H9 (cell line): ENCODE data around the gene AKR1C2. TPM values are rescaled to one million over a fixed set of nuclear protein-coding genes. Genes with fewer than 3 reads are reported as not detected.

Source experiments
- DNase-seq: peaks from one replicate; pipeline ENCODE4 v3.0.0-alpha.2; 2017
- H2AFZ ChIP-seq: one replicate; pipeline ENCODE4 v1.6.1; 2013; ENCODE audit warnings: mild to moderate bottlenecking, low read length, control low read depth, moderate library complexity
- H2AK5ac ChIP-seq: 2 replicates; pipeline ENCODE4 v1.6.1; 2013; ENCODE audit warnings: low read length, control low read depth, mixed read lengths; ENCODE audit not compliant: insufficient read length
- H2BK120ac ChIP-seq: one replicate; pipeline ENCODE4 v1.6.1; 2013; ENCODE audit warnings: low read depth, mild to moderate bottlenecking, low read length, control low read depth, inconsistent platforms; ENCODE audit not compliant: poor library complexity, severe bottlenecking
- H2BK12ac ChIP-seq: 2 replicates; pipeline ENCODE4 v1.6.1; 2013; ENCODE audit warnings: low read length, control low read depth, mixed read lengths, low read depth; ENCODE audit not compliant: insufficient read length
- H2BK15ac ChIP-seq: 2 replicates; pipeline ENCODE4 v1.6.1; 2013; ENCODE audit warnings: low read depth, low read length, control low read depth
- H2BK20ac ChIP-seq: one replicate; pipeline ENCODE4 v1.6.1; 2013; ENCODE audit warnings: low read depth, mild to moderate bottlenecking, low read length, control low read depth, inconsistent platforms; ENCODE audit not compliant: poor library complexity, severe bottlenecking
- H2BK5ac ChIP-seq: 2 replicates; pipeline ENCODE4 v1.6.1; 2013; ENCODE audit warnings: low read length, control low read depth, mixed read lengths; ENCODE audit not compliant: insufficient read length
- H3K14ac ChIP-seq: 2 replicates; pipeline ENCODE4 v1.6.1; 2013; ENCODE audit warnings: low read length, control low read depth; ENCODE audit not compliant: insufficient read depth
- H3K18ac ChIP-seq: 2 replicates; pipeline ENCODE4 v1.6.1; 2013; ENCODE audit warnings: low read depth, mild to moderate bottlenecking, mixed read lengths, low read length, control low read depth; ENCODE audit not compliant: insufficient read length
- H3K23ac ChIP-seq: 2 replicates; pipeline ENCODE4 v1.6.1; 2013; ENCODE audit warnings: low read length, control low read depth, mixed read lengths, low read depth; ENCODE audit not compliant: insufficient read length
- H3K23me2 ChIP-seq: 2 replicates; pipeline ENCODE4 v1.6.1; 2013; ENCODE audit warnings: low read depth, mild to moderate bottlenecking, mixed read lengths, low read length, control low read depth; ENCODE audit not compliant: insufficient read length, poor library complexity, severe bottlenecking
- H3K27ac ChIP-seq: 2 replicates; pipeline ENCODE4 v1.5.1; 2013; ENCODE audit warnings: low read length, control low read depth, mixed read lengths, low read depth; ENCODE audit not compliant: insufficient read length
- H3K27me3 ChIP-seq: 2 replicates; pipeline ENCODE4 v1.6.1; 2013; ENCODE audit warnings: low read length, control low read depth, inconsistent platforms; ENCODE audit not compliant: insufficient read depth
- H3K4ac ChIP-seq: 2 replicates; pipeline ENCODE4 v1.6.1; 2013; ENCODE audit warnings: low read depth, mild to moderate bottlenecking, control low read depth, inconsistent platforms, low read length, moderate library complexity
- H3K4me1 ChIP-seq: 2 replicates; pipeline ENCODE4 v1.6.1; 2013; ENCODE audit warnings: low read length, control low read depth, inconsistent platforms; ENCODE audit not compliant: insufficient read depth
- H3K4me2 ChIP-seq: 2 replicates; pipeline ENCODE4 v1.6.1; 2013; ENCODE audit warnings: low read length, control low read depth, mixed read lengths; ENCODE audit not compliant: insufficient read length, insufficient read depth
- H3K56ac ChIP-seq: 2 replicates; pipeline ENCODE4 v1.6.1; 2013; ENCODE audit warnings: low read depth, mild to moderate bottlenecking, mixed read lengths, low read length, control low read depth; ENCODE audit not compliant: insufficient read length
- H3K79me1 ChIP-seq: 2 replicates; pipeline ENCODE4 v1.6.1; 2013; ENCODE audit warnings: low read depth, mild to moderate bottlenecking, moderate library complexity, low read length, control low read depth, inconsistent platforms; ENCODE audit not compliant: insufficient read depth, poor library complexity, severe bottlenecking
- H3K79me2 ChIP-seq: 2 replicates; pipeline ENCODE4 v1.6.1; 2013; ENCODE audit warnings: low read length, control low read depth, inconsistent platforms; ENCODE audit not compliant: insufficient read depth
- H3K9ac ChIP-seq: 2 replicates; pipeline ENCODE4 v1.6.1; 2013; ENCODE audit warnings: low read length, control low read depth, mixed read lengths; ENCODE audit not compliant: insufficient read length; ENCODE audit errors: extremely low read depth
- H3K9me3 ChIP-seq: one replicate; pipeline ENCODE4 v1.6.1; 2013; ENCODE audit warnings: low read depth, low read length, inconsistent platforms; ENCODE audit not compliant: control insufficient read depth
- H3T11ph ChIP-seq: one replicate; pipeline ENCODE4 v1.6.1; 2013; ENCODE audit warnings: mild to moderate bottlenecking, low read length, control low read depth, inconsistent platforms
- H4K20me1 ChIP-seq: one replicate; pipeline ENCODE4 v1.6.1; 2013; ENCODE audit not compliant: control insufficient read depth, insufficient read length, insufficient read depth
- H4K5ac ChIP-seq: 2 replicates; pipeline ENCODE4 v1.6.1; 2013; ENCODE audit warnings: low read depth, mild to moderate bottlenecking, mixed read lengths, low read length, control low read depth; ENCODE audit not compliant: insufficient read length
- H4K8ac ChIP-seq: replicated peaks from 2 replicates; pipeline ENCODE4 v1.6.1; 2013; ENCODE audit warnings: low read length, control low read depth, mixed read lengths, low read depth; ENCODE audit not compliant: insufficient read length
- H4K91ac ChIP-seq: 2 replicates; pipeline ENCODE4 v1.6.1; 2013; ENCODE audit warnings: low read depth, mild to moderate bottlenecking, moderate library complexity, mixed read lengths, low read length, control low read depth; ENCODE audit not compliant: insufficient read length
- H3K27ac Mint-ChIP-seq, 3 experiments: 2 replicates in 2 of 3; 3 replicates in 1 of 3; pipeline ENCODE4 v1.8.0; 2020 to 2021; ENCODE audit warnings: mixed read lengths in 3 of 3, mild to moderate bottlenecking in 1 of 3, moderate library complexity in 1 of 3
- H3K27me3 Mint-ChIP-seq: 2 replicates; pipeline ENCODE4 v1.8.0; 2021; ENCODE audit warnings: low read depth, mild to moderate bottlenecking, moderate library complexity, mixed read lengths
- H3K36me3 Mint-ChIP-seq, 3 experiments: 2 replicates in 2 of 3; 3 replicates in 1 of 3; pipeline ENCODE4 v1.8.0; 2020 to 2021; ENCODE audit warnings: low read depth in 3 of 3, mixed read lengths in 3 of 3; ENCODE audit not compliant: insufficient read depth in 1 of 3
- H3K4me1 Mint-ChIP-seq, 2 experiments: 2 replicates each; pipeline ENCODE4 v1.8.0; 2020; ENCODE audit warnings: mixed read lengths in 2 of 2
- H3K4me3 Mint-ChIP-seq, 2 experiments: 2 replicates in 1 of 2; 3 replicates in 1 of 2; pipeline ENCODE4 v1.8.0; 2020 to 2021; ENCODE audit warnings: mild to moderate bottlenecking in 2 of 2, mixed read lengths in 2 of 2, moderate library complexity in 1 of 2
- H3K9me3 Mint-ChIP-seq, 2 experiments: 2 replicates in 1 of 2; 3 replicates in 1 of 2; pipeline ENCODE4 v1.8.0; 2020; ENCODE audit warnings: mild to moderate bottlenecking in 2 of 2, mixed read lengths in 2 of 2, moderate library complexity in 1 of 2
- WGBS: extraction: QIAGEN DNeasy Blood & Tissue Kit; methylation state at CpG from one replicate; pipeline ENCODE4 v1.1.7; 2013; ENCODE audit warnings: missing lambda C conversion rate, low lambda C conversion rate, mixed read lengths; ENCODE audit not compliant: insufficient read length; ENCODE audit errors: extremely low coverage; 5-methylcytosine and 5-hydroxymethylcytosine counted together
- total RNA-seq: library from RNA; stranded (reverse); gene quantifications from 2 replicates; pipeline ENCODE4 v1.2.1, GENCODE V29; 2021
- TF ChIP-seq, protein P1 (sequence below): fragments of 200-600 bp; sonication (generic); conservative IDR thresholded peaks from 3 replicates; pipeline ENCODE4 v1.8.0; 2021; ENCODE audit warnings: antibody characterized with exemption, mild to moderate bottlenecking

The AKR1C2 gene
- total RNA-seq, 1 experiment from 2014 or later: 0.74 TPM

DNA sequence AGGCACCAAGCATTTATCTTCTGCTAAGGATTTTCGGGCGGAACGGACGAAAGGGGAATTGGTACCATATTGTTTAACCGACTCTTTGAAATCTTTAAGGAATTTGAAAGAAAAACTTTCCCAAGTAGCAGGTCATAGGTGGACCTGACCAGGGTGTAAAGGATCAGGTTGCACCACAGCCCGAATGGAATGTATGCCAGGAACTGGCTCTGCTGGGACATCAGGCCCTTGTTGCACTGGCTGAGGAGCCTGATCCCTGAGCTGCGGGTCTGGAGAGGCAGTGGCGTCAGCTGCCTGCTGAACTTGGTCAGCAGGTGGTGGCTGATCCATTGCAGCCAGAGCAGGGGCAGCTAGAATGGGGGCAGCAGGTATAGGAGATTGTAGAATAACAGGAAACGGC is 41.4 kb upstream of the AKR1C2 start:
- H3K4me3 Mint-ChIP-seq: no peak overlapping the region
- H3K56ac ChIP-seq: no peak overlapping the region
- no peaks in the 10 kb centered on the region for H3K4me1 Mint-ChIP-seq
- H3K23me2 ChIP-seq: no peaks in the 10 kb centered on the region
- no peaks in the 10 kb centered on the region for H4K20me1 ChIP-seq
- H3K9me3 ChIP-seq: no peaks in the 10 kb centered on the region
- H3K79me2 ChIP-seq: no peaks in the 10 kb centered on the region
- TF ChIP-seq, protein P1, sequence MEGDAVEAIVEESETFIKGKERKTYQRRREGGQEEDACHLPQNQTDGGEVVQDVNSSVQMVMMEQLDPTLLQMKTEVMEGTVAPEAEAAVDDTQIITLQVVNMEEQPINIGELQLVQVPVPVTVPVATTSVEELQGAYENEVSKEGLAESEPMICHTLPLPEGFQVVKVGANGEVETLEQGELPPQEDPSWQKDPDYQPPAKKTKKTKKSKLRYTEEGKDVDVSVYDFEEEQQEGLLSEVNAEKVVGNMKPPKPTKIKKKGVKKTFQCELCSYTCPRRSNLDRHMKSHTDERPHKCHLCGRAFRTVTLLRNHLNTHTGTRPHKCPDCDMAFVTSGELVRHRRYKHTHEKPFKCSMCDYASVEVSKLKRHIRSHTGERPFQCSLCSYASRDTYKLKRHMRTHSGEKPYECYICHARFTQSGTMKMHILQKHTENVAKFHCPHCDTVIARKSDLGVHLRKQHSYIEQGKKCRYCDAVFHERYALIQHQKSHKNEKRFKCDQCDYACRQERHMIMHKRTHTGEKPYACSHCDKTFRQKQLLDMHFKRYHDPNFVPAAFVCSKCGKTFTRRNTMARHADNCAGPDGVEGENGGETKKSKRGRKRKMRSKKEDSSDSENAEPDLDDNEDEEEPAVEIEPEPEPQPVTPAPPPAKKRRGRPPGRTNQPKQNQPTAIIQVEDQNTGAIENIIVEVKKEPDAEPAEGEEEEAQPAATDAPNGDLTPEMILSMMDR: no peak
- H3K23ac ChIP-seq: no peak overlapping the region
- peaks cover 23 to 60% of the 10 kb centered on the region in 2 experiments for H3K9me3 Mint-ChIP-seq
- no peak overlapping the region for H4K8ac ChIP-seq
- no peak overlapping the region for H3K14ac ChIP-seq
- H2AFZ ChIP-seq: no peak overlapping the region
- H2BK20ac ChIP-seq: no peak overlapping the region
- H2BK15ac ChIP-seq: no peak overlapping the region
- H3K4me1 ChIP-seq: no peaks in the 10 kb centered on the region
- H4K5ac ChIP-seq: no peak overlapping the region
- no peak overlapping the region for H3K9ac ChIP-seq
- H3K27me3 Mint-ChIP-seq: no peaks in the 10 kb centered on the region; the same call in 1 of the 2 replicates
- peaks cover 2 to 3% (median 3%) of the 10 kb centered on the region in 3 experiments; a peak in 5 of 7 replicates for H3K36me3 Mint-ChIP-seq
- no peak for DNase-seq
- no peak overlapping the region for H2BK12ac ChIP-seq
- no CpG with 5 or more reads among the region's 9 CpGs for WGBS
- H3K4ac ChIP-seq: no peak overlapping the region
- no peak overlapping the region for H4K91ac ChIP-seq
- no peak overlapping the region for H2BK5ac ChIP-seq
- no peak overlapping the region for H2AK5ac ChIP-seq
- H3K27ac Mint-ChIP-seq: no peak overlapping the region
- no peak overlapping the region for H3K18ac ChIP-seq
- no peaks in the 10 kb centered on the region for H3K79me1 ChIP-seq
- H2BK120ac ChIP-seq: no peak overlapping the region
- no peak overlapping the region for H3K27ac ChIP-seq
- H3K27me3 ChIP-seq: no peaks in the 10 kb centered on the region
- H3T11ph ChIP-seq: no peak overlapping the region
- no peak overlapping the region for H3K4me2 ChIP-seq
